CD4-positive, alpha-beta T cell treated with Interleukin-15 for 1 hour (primary cell): ENCODE results near the gene CDK5RAP1.
"Not testable (repeated sequence)": the region's sequence is repeated elsewhere in the genome, so short reads cannot be mapped to it uniquely, and the experiment has no call there.

Experiments used
- DNase-seq: peaks from one replicate; pipeline ENCODE4 v3.0.0-alpha.2; 2020

CDK5RAP1 gene

DNA sequence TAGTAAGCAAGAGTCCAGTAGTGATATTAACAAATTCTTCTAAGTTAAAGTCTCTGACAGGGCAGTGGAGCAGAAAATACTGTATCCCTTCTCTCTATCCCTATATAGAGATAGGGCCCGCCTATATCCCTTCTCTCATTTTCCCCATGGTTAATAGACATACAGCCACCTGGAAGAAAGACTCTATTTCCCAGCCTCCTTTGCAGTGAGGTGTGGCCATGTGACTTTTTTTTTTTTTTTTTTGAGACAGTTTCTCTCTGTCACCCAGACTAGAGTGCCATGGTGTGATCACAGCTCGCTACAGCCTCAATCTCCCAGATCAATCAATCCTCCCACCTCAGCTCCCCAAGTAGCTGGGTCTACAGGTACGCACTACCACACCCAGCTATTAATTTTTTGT is 16.7 kb upstream of the CDK5RAP1 start:
- no peak for DNase-seq

DNA sequence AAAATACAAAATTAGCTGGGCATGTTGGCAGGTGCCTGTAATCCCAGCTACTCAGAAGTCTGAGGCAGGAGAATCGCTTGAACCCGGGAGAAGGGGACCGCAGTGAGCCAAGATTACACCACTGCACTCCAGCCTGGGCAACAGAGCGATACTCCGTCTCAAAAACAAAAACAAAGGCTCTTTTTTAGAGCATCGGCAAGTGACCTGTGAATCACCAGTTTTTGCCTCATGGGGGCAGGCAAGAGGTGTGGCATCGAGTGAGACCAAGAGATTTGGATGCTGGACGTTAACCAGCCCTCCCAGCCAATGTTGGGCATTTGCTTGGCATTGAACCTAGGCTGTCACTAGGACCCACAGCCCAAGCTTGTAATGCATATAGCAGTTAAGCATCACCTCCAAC is 14.6 kb upstream of the CDK5RAP1 start:
- no peak for DNase-seq

DNA sequence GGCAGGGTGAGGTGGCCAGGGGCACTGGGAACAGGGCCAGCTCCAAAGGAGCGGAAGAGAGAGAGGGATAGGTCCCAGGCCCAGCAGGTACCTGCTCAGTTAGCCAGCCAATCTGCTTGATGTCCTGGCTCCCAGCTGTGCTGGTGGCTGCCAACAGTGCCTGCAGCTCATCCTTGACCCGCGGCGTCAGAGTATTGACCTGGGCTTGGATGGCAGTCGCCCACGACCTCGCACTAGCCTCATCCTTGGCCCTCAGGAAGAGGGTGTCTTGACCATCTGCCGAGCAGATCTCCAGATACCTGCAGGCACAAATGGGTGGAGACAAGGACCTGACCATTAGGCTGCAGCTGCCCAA is 11.1 kb upstream of the CDK5RAP1 start:
- DNase-seq, result no peak

DNA sequence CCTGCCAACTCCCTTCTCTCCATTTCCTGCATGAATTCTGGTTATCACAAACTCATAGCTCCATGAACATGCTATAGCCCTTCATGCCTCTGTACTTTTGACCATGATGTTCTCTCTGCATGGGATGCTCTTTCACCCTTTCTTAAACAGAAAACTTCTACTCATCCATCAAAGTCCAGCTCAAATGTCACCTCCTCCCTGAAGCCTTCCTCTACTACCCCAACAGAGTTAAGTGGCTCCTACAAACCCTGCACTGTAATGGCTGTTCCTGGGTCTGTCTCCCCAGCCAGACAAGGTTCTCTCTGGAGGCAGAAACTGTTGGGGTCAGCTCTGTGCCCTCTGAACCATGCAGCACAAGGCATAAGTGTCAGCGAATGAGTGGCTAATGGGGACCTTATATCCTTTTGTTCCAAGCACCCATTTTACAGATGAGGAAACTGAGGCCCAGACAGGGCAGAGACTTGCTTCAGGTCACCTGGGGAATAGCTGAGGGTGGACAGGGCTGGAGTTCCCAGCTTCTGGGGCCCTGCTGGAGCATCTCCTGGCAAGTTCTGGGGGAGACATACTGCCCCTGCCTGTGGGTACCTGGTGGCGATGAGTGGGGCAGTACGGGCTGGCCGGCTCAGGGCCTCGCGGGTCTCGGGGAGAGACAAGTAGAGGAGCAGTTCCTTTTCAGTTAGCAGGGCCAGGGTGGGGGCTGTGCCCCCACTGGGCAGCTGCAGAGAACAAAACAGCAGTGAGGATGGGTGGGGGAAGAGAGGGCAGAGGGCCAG is 10.6 kb upstream of the CDK5RAP1 start:
- DNase-seq, result no peak

DNA sequence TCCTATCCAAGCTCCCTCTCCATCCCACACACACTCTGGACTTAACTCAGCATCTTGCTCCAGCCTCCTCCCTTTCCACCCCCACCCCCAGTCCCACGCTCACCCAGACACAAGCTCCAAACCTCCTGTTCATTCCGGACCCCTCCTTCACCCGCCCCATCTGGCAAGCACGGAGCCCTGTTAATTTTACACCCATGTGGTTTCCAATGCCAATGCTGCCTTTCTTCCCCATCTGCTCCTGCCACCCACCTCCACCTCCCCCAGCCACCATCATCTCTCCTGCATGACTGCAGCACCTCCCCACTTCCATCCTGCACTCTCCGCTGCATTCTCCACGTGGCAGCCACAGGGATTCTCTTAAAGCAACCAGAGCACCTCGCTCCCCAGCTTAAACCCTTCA is 9.9 kb upstream of the CDK5RAP1 start:
- DNase-seq, result no peak

DNA sequence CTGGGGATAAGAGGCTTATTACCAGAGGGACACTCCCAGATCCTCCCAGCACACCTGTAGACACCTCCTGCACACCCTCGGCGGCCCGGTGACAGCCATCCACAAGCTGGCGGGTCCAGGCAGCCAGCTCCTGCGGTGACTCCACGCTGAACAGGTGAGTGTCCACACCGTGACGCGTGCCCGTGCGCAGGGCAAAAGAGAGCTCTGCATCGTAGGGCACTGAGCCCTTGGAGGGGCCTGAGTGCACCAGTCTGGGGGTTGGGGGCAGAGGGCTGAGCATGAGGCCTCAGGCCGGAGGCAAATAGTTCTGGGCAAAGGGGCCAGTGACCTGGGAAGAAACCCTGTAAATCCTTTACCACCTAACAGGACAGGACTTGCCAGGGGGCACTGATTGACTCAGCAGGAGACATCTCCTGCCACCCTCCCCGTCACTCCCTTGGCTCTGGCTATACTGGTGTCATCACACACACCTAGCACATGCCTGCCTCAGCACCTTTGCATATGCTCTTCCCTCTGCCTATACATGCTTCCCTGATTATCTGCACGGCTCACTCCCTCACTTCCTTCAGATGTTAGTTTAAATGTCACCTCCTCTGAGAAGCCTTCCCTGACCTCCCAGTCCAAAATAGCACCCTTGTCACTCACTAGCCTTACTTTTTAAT is 8.9 kb upstream of the CDK5RAP1 start:
- DNase-seq, result no peak

DNA sequence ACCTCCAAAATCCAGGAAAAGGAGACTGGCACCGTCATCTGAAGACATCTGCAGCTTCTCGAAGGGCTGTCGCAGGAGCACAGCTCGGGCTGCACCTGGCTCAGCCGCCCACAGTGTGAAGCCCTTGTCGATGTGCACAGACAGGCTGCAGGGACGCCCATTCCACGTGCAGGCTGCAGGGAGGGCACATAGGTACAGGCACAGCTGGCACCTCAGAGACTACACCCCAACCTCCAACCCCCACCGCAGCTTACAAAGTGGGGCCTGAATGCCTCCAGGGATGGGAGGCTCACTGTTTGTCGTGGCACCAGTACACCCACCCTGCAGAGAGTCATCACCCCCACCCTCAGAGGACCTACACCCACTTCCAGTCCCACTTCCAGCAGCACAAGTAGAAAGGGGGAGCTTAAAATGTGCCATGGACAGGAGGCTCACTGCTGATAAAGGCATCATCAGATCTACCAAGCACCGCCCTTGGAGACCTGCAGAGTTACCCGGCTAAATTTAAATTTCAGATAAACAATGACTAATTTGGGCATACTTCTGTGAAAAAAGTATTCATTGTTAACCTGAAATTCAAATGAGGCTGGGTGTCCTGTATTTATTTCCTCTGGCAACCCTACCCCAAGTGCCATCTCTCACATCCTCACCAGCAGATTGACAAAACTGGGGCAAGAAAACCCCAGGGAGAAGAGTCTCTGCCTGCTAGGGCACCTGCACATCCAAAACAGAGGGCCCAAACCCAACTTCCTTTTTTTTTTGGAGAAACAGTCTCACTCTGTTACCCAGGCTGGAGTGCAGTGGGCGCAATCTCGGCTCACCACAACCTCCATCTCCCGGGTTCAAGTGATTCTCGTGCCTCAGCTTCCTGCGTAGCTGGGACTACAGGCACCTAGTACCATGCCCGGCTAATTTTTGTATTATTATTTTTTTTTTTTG is 7.7 kb upstream of the CDK5RAP1 start:
- DNase-seq, result peak; percentile 42

DNA sequence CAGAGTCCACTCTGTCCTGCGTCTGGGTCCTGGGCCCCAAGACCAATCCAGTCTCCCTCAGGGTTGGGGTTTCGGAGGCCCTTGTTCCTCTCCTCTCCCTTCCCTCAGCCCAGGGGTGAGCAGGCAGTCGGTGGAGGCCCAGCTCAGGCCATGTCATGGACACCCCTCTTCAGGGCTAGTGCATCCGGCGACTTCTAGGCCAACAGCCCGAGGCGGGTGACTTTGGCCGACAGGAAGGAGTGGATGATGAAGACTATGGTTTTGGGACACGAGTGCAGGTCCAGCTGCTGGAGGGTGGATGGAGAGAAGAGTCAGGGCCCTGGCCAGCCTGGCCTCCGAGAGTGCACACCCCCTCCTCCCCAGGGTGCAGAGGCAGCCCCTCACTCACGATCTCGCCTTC is 7.0 kb upstream of the CDK5RAP1 start:
- DNase-seq, result no peak

DNA sequence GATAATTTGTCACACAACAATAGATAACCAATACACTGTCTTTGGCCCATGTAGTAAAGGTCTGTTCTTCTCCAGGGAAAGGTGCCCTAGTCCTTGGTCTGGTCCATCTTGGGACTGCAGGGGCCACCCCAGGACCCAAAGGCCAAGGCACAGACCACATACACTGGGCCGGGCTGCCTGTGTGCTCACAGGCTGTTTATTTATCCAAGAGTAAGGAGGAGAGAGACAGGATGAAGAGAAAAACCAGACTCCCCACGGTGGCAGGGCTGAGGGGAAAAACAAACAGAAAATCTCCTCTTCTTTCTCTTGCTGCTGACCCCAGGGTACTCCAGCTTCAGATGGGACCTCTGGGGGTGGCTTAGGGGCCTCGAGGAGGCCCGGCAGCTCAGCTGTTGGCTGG is 6.5 kb upstream of the CDK5RAP1 start:
- no peak for DNase-seq

DNA sequence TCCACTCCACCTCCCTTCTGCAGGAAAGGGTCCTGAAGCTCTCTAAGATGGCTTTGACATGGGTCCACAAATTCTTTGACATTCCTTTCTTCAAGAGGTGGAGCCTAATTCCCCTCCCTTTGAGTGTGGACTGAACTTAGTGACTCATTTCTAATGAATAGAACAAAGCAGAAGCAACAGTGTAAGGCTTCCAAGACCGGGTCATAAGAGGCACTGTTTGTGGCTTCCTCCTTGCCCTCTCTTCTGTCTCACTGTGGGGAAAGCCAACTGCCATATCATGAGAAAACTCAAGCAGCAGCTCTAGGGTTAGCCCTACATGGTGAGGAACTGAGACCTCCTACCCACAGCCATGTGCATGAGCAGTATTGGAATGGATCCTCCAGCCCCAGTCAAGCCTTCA is 5.9 kb upstream of the CDK5RAP1 start:
- DNase-seq, result no peak

DNA sequence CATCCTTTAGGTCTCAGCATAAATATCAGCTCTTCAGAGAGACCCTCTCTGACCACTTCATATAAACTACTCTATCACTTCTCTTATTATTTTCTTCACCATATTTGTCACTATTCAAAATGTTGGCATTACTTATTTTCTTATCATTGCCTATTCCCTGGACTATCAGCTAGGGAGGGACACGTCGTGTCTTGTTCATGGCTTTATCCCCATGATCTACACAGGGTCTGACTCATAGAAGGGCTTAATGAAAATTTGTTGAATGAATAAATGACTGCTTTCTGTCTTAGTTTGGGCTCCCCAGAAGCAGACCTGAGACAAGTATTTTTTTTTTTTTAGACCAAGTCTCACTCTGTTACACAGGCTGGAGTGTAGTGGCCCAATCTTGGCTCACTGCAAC is 3.0 kb upstream of the CDK5RAP1 start:
- DNase-seq, result no peak

DNA sequence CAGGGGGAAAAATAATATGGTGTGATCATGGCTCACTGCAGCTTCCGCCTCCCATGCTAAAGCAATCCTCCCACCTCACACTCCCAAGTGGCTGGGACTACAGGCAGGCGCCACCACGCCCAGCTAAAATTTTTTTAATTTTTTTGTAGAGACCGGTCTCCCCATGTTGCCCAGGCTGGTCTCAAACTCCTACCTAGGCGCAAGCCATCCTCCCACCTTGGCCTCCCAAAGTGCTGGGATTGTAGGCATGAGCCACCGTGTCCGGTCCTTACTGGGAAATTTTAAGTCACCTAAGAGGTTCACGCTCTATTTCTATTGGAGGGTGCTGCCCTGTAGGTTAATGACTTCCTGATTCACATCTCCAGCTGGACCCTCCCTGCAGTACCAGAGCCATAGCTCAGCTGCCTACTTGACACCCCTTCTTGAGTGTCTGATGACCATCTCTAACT is 626 bp upstream of the CDK5RAP1 start:
- DNase-seq, result no peak

DNA sequence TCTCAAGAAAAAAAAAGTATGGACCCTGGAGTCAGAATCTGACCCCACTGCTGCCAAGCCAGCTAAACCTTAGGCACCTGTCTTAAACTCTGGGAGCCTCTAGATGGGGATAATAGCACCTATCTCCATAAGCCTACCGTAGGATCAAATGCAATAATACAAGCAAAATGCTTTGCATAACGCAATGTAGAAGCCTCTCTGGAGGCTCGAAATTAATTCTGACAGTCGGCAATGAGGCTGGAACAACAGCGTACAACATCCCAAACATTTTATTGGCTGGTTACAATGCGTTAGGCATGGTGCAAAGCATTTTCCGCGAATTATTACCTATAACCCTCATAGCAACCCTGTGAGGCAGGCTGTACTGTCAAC is 521 bp downstream of the CDK5RAP1 start:
- no peak for DNase-seq

DNA sequence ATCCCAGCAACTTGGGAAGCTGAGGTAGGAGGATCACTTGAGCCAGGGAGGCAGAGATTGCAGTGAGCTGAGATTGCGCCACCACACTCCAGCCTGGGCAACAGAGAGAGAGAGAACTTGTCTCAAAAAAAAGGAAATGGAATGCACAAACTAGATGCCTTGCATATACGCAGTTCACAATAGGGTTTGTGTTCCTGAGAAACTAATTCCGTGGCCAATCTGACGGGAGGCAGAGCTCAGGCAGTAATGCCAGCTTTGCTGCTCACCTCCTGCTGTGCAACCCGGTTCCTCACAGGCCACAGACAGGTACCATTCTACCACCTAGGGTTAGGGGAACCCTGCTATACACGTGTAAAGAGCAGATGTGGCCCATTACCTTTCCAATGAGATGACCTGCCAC is 1.4 kb downstream of the CDK5RAP1 start:
- no peak for DNase-seq

DNA sequence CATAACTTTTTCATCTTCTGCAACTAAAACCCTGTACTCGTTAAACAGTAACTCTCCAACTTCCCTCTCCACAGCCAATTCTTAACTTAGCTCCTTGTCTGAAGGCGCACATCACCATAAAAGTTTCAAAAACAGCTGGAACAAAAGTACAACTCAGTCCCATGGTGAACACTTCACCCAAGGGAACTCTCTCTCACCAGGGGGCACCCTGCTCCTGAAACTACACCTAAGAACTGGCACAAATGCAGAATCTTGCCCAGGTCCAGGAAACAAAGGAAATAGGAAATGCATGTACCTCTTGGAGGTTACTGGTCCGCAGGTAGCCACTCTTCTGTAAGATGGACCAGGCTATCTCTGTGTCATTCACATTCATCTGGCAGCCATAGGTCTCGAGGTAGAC is 6.6 kb downstream of the CDK5RAP1 start:
- no peak for DNase-seq

DNA sequence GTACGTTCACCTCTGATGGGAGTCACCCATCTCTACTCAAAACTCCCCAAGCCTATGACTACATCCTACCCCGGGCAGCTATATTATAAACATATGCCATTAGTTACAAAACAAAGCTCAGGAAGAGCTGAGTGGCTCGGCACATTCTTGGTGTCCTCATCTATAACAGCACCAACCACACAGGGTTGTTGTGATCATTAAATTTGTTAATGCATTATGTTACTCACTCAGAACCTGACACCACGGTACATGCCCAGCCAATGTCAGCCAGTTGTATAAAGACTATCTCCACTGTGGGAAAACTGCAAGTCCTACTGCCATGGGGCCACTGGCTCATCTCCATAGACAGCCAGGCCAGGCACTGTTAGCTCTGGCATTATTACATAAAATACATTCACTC is 7.7 kb downstream of the CDK5RAP1 start:
- no peak for DNase-seq

DNA sequence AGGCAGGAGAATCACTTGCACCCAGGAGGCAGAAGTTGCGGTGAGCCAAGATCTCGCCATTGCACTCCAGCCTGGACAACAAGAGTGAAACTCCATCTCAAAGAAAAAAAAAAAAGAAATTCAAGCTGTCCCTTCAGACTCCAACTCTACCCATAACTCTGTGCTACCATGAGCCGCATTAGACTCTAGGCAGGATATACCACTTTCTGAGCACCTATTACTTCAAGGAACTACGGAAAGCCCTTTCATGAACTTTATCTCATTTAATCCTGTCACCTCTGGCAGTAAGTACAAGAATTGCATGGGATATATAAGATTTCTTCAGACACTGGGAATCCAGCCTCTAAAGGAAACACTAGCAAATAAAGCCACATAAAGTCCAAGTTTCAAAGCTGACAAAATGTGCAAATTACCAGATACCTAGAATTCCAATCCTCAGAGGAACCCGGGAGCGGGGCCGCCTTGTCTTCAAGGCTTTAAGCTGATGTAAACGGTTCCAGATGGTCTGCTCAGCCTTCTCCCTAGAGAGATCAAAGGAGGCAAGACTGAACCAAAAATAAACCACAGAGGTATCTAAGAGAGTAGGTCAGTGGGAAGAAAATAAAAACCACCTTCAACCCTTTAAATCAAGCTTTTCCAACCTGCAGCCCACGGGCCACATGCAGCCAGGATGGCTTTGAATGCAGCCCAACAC is 9.4 kb downstream of the CDK5RAP1 start:
- no peak for DNase-seq

DNA sequence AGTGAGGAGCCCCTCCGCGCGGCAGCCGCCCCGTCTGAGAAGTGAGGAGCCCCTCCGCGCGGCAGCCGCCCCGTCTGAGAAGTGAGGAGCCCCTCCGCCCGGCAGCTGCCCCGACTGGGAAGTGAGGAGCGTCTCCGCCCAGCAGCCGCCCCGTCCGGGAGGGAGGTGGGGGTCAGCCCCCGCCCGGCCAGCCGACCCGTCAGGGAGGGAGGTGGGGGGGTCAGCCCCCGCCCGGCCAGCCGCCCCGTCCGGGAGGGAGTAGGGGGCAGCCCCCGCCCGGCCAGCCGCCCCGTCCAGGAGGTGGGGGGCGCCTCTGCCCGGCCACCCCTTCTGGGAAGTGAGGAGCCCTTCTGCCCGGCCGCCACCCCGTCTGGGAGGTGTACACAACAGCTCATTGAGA is 12.0 kb downstream of the CDK5RAP1 start:
- not testable (repeated sequence) for DNase-seq

DNA sequence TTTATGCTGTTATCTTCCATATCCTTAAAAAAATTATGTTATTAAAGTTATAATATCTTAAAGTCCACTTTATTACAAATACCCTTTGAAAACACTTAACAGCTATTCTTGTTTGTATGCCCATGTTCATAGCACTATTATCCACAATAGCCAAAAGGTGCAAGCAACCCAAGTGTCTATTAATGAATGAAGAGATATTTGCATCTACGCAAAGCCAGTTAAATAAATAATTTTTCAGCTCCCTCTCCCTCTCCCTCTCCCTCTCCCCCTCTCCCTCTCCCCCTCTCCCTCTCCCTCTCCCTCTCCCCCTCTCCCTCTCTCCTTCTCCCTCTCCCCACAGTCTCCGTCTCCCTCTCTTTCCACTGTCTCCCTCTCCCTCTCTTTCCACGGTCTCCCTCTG is 13.1 kb downstream of the CDK5RAP1 start:
- DNase-seq, result no peak

DNA sequence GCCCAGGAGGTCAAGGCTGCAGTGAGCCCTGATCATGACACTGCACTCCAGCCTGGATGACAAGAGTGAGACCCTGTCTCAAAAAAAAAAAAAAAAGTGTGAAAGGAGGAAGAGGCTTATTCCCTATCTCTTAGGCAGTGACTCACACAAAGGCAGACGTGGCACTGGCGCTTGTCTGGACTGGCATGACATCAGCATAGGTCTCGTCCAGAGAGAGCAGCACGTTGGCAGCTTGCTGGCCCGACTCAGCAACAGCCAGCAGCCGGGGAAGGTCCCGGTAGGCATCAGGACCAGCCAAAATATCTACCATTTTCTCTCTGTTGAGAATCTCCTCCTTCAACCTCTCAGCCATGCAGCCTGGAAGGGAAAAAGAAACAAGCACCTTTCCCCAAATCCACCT is 14.1 kb downstream of the CDK5RAP1 start:
- DNase-seq, result no peak

DNA sequence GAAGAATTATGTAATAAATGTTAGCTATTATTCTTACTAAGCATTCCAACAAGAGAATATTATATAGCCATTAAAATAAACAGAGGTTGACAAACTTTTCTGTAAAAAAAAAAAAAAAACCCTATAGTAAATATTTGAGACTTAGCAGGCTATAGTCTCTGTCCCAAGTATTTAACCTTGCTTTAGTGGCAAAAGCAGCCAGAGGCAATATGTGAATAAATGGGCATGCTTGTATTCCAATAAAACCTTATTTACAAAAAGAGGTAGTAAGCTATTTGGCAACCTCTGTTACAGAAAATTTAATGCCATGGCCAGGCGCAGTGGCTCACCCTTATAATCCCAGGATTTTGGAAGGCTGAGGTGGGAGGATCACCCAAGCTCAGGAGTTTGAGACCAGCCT is 14.6 kb downstream of the CDK5RAP1 start:
- DNase-seq, result no peak

DNA sequence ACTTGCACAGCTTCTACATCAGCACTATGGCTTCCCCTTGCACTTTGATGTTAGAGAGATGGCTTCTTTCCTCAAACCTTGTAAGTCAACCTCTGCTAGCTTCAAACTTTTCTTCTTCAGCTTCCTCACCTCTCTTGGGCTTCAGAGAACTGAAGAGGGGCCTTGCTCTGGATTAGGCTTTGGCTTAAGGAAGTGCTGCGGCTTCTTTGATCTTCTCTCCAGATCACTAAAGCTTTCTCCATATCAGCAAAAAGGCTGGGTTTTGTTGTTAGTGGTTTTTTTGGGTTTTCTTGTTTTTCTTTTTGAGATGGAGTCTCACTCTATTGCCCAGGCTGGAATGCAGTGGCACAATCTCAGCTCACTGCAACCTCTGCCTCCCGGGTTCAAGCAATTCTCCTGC is 24.0 kb downstream of the CDK5RAP1 start:
- DNase-seq, result no peak
